IMR-90 (cell line): ENCODE results near the gene SNX22. TPM values are rescaled to one million over a fixed set of nuclear protein-coding genes. Genes with fewer than 3 reads are reported as not detected.

Source experiments
- ATAC-seq: fragments of 200-7000 bp; cut with Tn5 transposase; 2 replicates; pipeline ENCODE4 v1.9.1; 2020; ENCODE audit warnings: low read depth, mild to moderate bottlenecking, moderate library complexity
- BruUV-seq: library from RNA; stranded (reverse); fragments of 400-500 nt; replicated peaks from 2 replicates; lab custom pipeline; 2021; lab: Mats Ljungman, UMichigan
- CTCF ChIA-PET: fragments of 300-600 bp; formaldehyde crosslinking; extraction: SDS; loops from one replicate; lab custom pipeline; 2021; ENCODE audit warnings: antibody characterized with exemption; lab: Yijun Ruan, JAX
- POLR2A ChIA-PET: fragments of 300-600 bp; sonication (Branson Sonifier 250); formaldehyde crosslinking; loops from one replicate; lab custom pipeline; 2022; ENCODE audit warnings: antibody characterized with exemption; ENCODE audit not compliant: unreplicated experiment; lab: Charles Lee
- DNase-seq: peaks from one replicate; pipeline ENCODE4 v3.0.0; 2013
- H2AFZ ChIP-seq: replicated peaks from 2 replicates; pipeline ENCODE3; 2013; ENCODE audit warnings: low read length, mild to moderate bottlenecking; ENCODE audit not compliant: poor library complexity
- H2AK5ac ChIP-seq: 2 replicates; pipeline ENCODE4 v1.6.1; 2013; ENCODE audit warnings: low read depth, low read length, inconsistent platforms
- H2AK9ac ChIP-seq: replicated peaks from 2 replicates; pipeline ENCODE3; 2013; ENCODE audit warnings: mild to moderate bottlenecking, low read depth, low read length, moderate library complexity; ENCODE audit not compliant: poor library complexity
- H2BK120ac ChIP-seq: 2 replicates; pipeline ENCODE4 v1.6.1; 2013; ENCODE audit warnings: low read depth, low read length, inconsistent platforms
- H2BK15ac ChIP-seq: 3 replicates; pipeline ENCODE4 v1.6.1; 2013; ENCODE audit warnings: low read depth, low read length, inconsistent platforms
- H2BK20ac ChIP-seq: 2 replicates; pipeline ENCODE4 v1.6.1; 2013; ENCODE audit warnings: low read depth, mild to moderate bottlenecking, inconsistent platforms, low read length, moderate library complexity
- H2BK5ac ChIP-seq: 2 replicates; pipeline ENCODE4 v1.6.1; 2013; ENCODE audit warnings: mild to moderate bottlenecking, low read depth, low read length, inconsistent platforms; ENCODE audit not compliant: poor library complexity, severe bottlenecking
- H3K14ac ChIP-seq: replicated peaks from 2 replicates; pipeline ENCODE4 v1.6.1; 2013; ENCODE audit warnings: low read depth, low read length, inconsistent platforms
- H3K18ac ChIP-seq: 2 replicates; pipeline ENCODE4 v1.6.1; 2013; ENCODE audit warnings: low read depth, low read length, control low read depth
- H3K23ac ChIP-seq: 2 replicates; pipeline ENCODE4 v1.6.1; 2013; ENCODE audit warnings: low read depth, low read length, inconsistent platforms
- H3K27ac ChIP-seq: 2 replicates; pipeline ENCODE4 v1.5.1; 2013; ENCODE audit warnings: mild to moderate bottlenecking, control low read depth, low read length; ENCODE audit not compliant: insufficient read depth
- H3K27me3 ChIP-seq: 2 replicates; pipeline ENCODE4 v1.6.1; 2013; ENCODE audit warnings: low read length; ENCODE audit not compliant: control insufficient read depth, insufficient read depth
- H3K36me3 ChIP-seq: 2 replicates; pipeline ENCODE4 v1.6.1; 2013; ENCODE audit warnings: low read length, mixed read lengths; ENCODE audit not compliant: control insufficient read depth, insufficient read depth
- H3K4ac ChIP-seq: 2 replicates; pipeline ENCODE4 v1.6.1; 2013; ENCODE audit warnings: low read depth, low read length, inconsistent platforms
- H3K4me1 ChIP-seq: 2 replicates; pipeline ENCODE4 v1.6.1; 2013; ENCODE audit warnings: low read length, mixed read lengths; ENCODE audit not compliant: control insufficient read depth, insufficient read depth
- H3K4me2 ChIP-seq: 2 replicates; pipeline ENCODE4 v1.6.1; 2013; ENCODE audit warnings: low read depth, mild to moderate bottlenecking, control low read depth, low read length, moderate library complexity
- H3K4me3 ChIP-seq: 2 replicates; pipeline ENCODE4 v1.5.1; 2013; ENCODE audit warnings: low read depth, mild to moderate bottlenecking, control low read depth, low read length, moderate library complexity; ENCODE audit not compliant: insufficient read depth
- H3K56ac ChIP-seq: 2 replicates; pipeline ENCODE4 v1.6.1; 2013; ENCODE audit warnings: low read length, inconsistent platforms; ENCODE audit not compliant: insufficient read depth; ENCODE audit errors: extremely low read depth
- H3K79me1 ChIP-seq, 2 experiments: 2 replicates each; pipeline ENCODE4 v1.6.1; 2013; ENCODE audit warnings: low read length in 2 of 2, inconsistent platforms in 1 of 2, low read depth in 1 of 2
- H3K9ac ChIP-seq: 2 replicates; pipeline ENCODE4 v1.6.1; 2013; ENCODE audit warnings: low read depth, low read length, control low read depth
- H3K9me1 ChIP-seq: 2 replicates; pipeline ENCODE4 v1.6.1; 2013; ENCODE audit warnings: low read length, inconsistent platforms; ENCODE audit not compliant: insufficient read depth
- H3K9me3 ChIP-seq: 2 replicates; pipeline ENCODE4 v1.6.1; 2013; ENCODE audit warnings: low read length; ENCODE audit not compliant: control insufficient read depth, insufficient read depth
- H4K20me1 ChIP-seq: 2 replicates; pipeline ENCODE4 v1.6.1; 2013; ENCODE audit warnings: low read length, inconsistent platforms; ENCODE audit not compliant: insufficient read depth
- H4K5ac ChIP-seq: 2 replicates; pipeline ENCODE4 v1.6.1; 2013; ENCODE audit warnings: mild to moderate bottlenecking, low read depth, low read length, control low read depth
- H4K8ac ChIP-seq, 2 experiments: 2 replicates each; pipeline ENCODE4 v1.6.1; 2013; ENCODE audit warnings: low read depth in 2 of 2, low read length in 2 of 2, control low read depth in 1 of 2, inconsistent platforms in 1 of 2
- H4K91ac ChIP-seq: 2 replicates; pipeline ENCODE4 v1.6.1; 2013; ENCODE audit warnings: low read depth, low read length, inconsistent platforms; ENCODE audit not compliant: insufficient read depth
- BHLHE40 ChIP-seq: fragments of 150-350 bp; IDR thresholded peaks from 2 replicates; pipeline ENCODE4 v1.6.1; 2016; ENCODE audit warnings: mild to moderate bottlenecking, low read depth, low read length
- CEBPB ChIP-seq: IDR thresholded peaks from 2 replicates; pipeline ENCODE4 v1.6.1; 2012; ENCODE audit warnings: low read depth, low read length, improper control_type of control experiment
- CHD1 ChIP-seq: IDR thresholded peaks from 2 replicates; pipeline ENCODE4 v1.6.1; 2012; ENCODE audit warnings: low read depth, low read length, improper control_type of control experiment
- ELK1 ChIP-seq: fragments of 150-350 bp; IDR thresholded peaks from 2 replicates; pipeline ENCODE4 v1.6.1; 2016; ENCODE audit warnings: low read depth, mild to moderate bottlenecking, low read length, moderate library complexity, borderline replicate concordance
- FOS ChIP-seq: fragments of 150-350 bp; IDR thresholded peaks from 2 replicates; pipeline ENCODE4 v1.6.1; 2016; ENCODE audit warnings: low read depth, low read length
- MAFK ChIP-seq: IDR thresholded peaks from 2 replicates; pipeline ENCODE4 v1.6.1; 2012; ENCODE audit warnings: low read depth, low read length, improper control_type of control experiment
- MAZ ChIP-seq: IDR thresholded peaks from 2 replicates; pipeline ENCODE4 v1.6.1; 2012; ENCODE audit warnings: low read depth, mild to moderate bottlenecking, low read length, improper control_type of control experiment, moderate library complexity, borderline replicate concordance
- MXI1 ChIP-seq: IDR thresholded peaks from 2 replicates; pipeline ENCODE4 v1.6.1; 2012; ENCODE audit warnings: low read depth, mild to moderate bottlenecking, low read length, moderate library complexity, borderline replicate concordance
- NFE2L2 ChIP-seq: fragments of 150-350 bp; IDR thresholded peaks from 2 replicates; pipeline ENCODE4 v1.6.1; 2016; ENCODE audit warnings: low read depth, mild to moderate bottlenecking, low read length
- POLR2A ChIP-seq: IDR thresholded peaks from 2 replicates; pipeline ENCODE4 v1.6.1; 2012; ENCODE audit warnings: mild to moderate bottlenecking, low read depth, low read length
- RAD21 ChIP-seq: IDR thresholded peaks from 2 replicates; pipeline ENCODE4 v1.6.1; 2012; ENCODE audit warnings: low read length, improper control_type of control experiment
- RCOR1 ChIP-seq: IDR thresholded peaks from 2 replicates; pipeline ENCODE4 v1.6.1; 2012; ENCODE audit warnings: mild to moderate bottlenecking, low read length, improper control_type of control experiment; ENCODE audit not compliant: insufficient replicate concordance
- RFX5 ChIP-seq: IDR thresholded peaks from 2 replicates; pipeline ENCODE4 v1.8.0; 2012; ENCODE audit warnings: low read depth, mild to moderate bottlenecking, low read length, moderate library complexity
- SMC3 ChIP-seq: fragments of 150-350 bp; IDR thresholded peaks from 2 replicates; pipeline ENCODE4 v1.6.1; 2016; ENCODE audit warnings: low read depth, mild to moderate bottlenecking, antibody characterized with exemption, low read length, moderate library complexity
- WGBS, 2 experiments: methylation state at CpG; one replicate each; pipeline versions ENCODE4 v1.1.5 to v1.1.7; 2013; ENCODE audit warnings: missing lambda C conversion rate in 2 of 2; ENCODE audit not compliant: insufficient read length in 1 of 2; ENCODE audit errors: extremely low coverage in 2 of 2; 5-methylcytosine and 5-hydroxymethylcytosine counted together
- dilution Hi-C: fragments of 300-500 bp; cut with HindIII; formaldehyde crosslinking; loops from one replicate; pipeline ENCODE4 v1.14.3; 2018; ENCODE audit warnings: low sequenced_read_pairs; ENCODE audit not compliant: unreplicated experiment
- in situ Hi-C: fragments of 300-500 bp; cut with MboI; formaldehyde crosslinking; loops from 3 replicates; pipeline ENCODE4 v1.14.3; 2019; ENCODE audit warnings: low sequenced_read_pairs, inconsistent platforms, mixed read lengths
- intact Hi-C: fragments of 100-400 bp; cut with micrococcal nuclease; formaldehyde crosslinking; loops from 2 replicates; pipeline ENCODE4 v1.10.0; 2022
- polyA plus RNA-seq, 3 experiments: library from polyadenylated mRNA; depleted of rRNA; stranded (reverse); fragments of >200 nt; gene quantifications; 2 replicates each; pipeline ENCODE4 v1.2.3, GENCODE V29; 2012; ENCODE audit warnings: low replicate concordance in 1 of 3
- total RNA-seq: library from RNA; depleted of rRNA; stranded (reverse); fragments of >200 nt; gene quantifications from 2 replicates; pipeline ENCODE4 v1.2.3, GENCODE V29; 2012
- TF ChIP-seq, protein P1 (sequence below): fragments of 150-350 bp; IDR thresholded peaks from 2 replicates; pipeline ENCODE4 v1.6.1; 2017; ENCODE audit warnings: mild to moderate bottlenecking, antibody characterized with exemption, low read length, low read depth
- TF ChIP-seq, protein P2 (sequence below): conservative IDR thresholded peaks from 2 replicates; pipeline ENCODE4 v1.5.1; 2012; ENCODE audit warnings: mild to moderate bottlenecking, low read depth, low read length, improper control_type of control experiment

The SNX22 gene
- total and polyA plus RNA-seq, 2 of the 4 experiments (the other 2 are of a cell fraction), result 0.12 to 0.18 TPM

- Histone ChIP-seq H2BK15ac (no peak overlapping the region), H3K9me1 (peaks cover 20% of the 10 kb centered on the region), H4K8ac (no peak overlapping the region), H3K9me3 (no peaks in the 10 kb centered on the region), H4K20me1 (0 out of 2 replicates have a peak, but pooled peaks cover 5% of the 10 kb centered on the region), H2AK5ac (no peak overlapping the region), H3K4me2 (no peak overlapping the region), H4K5ac (no peak overlapping the region), H3K27me3 (no peaks in the 10 kb centered on the region), H4K91ac (no peak overlapping the region), H3K9ac (no peak overlapping the region), H2BK20ac (no peak overlapping the region), H3K56ac (no peak overlapping the region), H2BK120ac (no peak overlapping the region), H3K23ac (no peak overlapping the region), H2AFZ (no peak overlapping the region), H3K27ac (no peak overlapping the region), H3K18ac (no peak overlapping the region), H3K79me1 (peaks cover 2 to 24% of the 10 kb centered on the region in 2 experiments; a peak in 2 of 4 replicates), H2BK5ac (no peak overlapping the region), H2AK9ac (no peak overlapping the region), H3K4me1 (no peaks in the 10 kb centered on the region; the same call in 1 of the 2 replicates), H3K4ac (no peak overlapping the region), H3K4me3 (no peak overlapping the region), H3K14ac (no peak overlapping the region), H3K36me3 (peaks cover 69% of the 10 kb centered on the region)
- ATAC-seq (no peak), DNase-seq (no peak)
- in situ Hi-C loops (no loop called here), intact Hi-C loops (no loop called here), dilution Hi-C loops (no loop called here)
- TF ChIP-seq, protein P1, sequence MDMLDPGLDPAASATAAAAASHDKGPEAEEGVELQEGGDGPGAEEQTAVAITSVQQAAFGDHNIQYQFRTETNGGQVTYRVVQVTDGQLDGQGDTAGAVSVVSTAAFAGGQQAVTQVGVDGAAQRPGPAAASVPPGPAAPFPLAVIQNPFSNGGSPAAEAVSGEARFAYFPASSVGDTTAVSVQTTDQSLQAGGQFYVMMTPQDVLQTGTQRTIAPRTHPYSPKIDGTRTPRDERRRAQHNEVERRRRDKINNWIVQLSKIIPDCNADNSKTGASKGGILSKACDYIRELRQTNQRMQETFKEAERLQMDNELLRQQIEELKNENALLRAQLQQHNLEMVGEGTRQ, result no peak
- no peak for TF ChIP-seq RAD21
- no peak for TF ChIP-seq RFX5
- no peak for TF ChIP-seq NFE2L2
- no peak for TF ChIP-seq MXI1
- no peak for TF ChIP-seq CHD1
- no peak for TF ChIP-seq BHLHE40
- no peak for TF ChIP-seq ELK1
- no peak for TF ChIP-seq FOS
- no peak for TF ChIP-seq POLR2A
- no peak for TF ChIP-seq RCOR1
- TF ChIP-seq MAZ, result no peak
- TF ChIP-seq, protein P2, sequence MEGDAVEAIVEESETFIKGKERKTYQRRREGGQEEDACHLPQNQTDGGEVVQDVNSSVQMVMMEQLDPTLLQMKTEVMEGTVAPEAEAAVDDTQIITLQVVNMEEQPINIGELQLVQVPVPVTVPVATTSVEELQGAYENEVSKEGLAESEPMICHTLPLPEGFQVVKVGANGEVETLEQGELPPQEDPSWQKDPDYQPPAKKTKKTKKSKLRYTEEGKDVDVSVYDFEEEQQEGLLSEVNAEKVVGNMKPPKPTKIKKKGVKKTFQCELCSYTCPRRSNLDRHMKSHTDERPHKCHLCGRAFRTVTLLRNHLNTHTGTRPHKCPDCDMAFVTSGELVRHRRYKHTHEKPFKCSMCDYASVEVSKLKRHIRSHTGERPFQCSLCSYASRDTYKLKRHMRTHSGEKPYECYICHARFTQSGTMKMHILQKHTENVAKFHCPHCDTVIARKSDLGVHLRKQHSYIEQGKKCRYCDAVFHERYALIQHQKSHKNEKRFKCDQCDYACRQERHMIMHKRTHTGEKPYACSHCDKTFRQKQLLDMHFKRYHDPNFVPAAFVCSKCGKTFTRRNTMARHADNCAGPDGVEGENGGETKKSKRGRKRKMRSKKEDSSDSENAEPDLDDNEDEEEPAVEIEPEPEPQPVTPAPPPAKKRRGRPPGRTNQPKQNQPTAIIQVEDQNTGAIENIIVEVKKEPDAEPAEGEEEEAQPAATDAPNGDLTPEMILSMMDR, result no peak
- TF ChIP-seq CEBPB, result no peak
- TF ChIP-seq SMC3, result no peak
- no peak for TF ChIP-seq MAFK
- CTCF ChIA-PET, result interaction anchor here (0.7 kb wide), 1 partner anchor 22 kb away, joined by 3 read pairs; no protein-coding TSS in a partner anchor
- WGBS, 2 experiments, result 92% methylated on average over 1 of the region's 7 CpGs; no CpG with 5 or more reads in 1 of the 2 experiments
- POLR2A ChIA-PET, result interaction anchor here (0.5 kb wide), 1 partner anchor 27 kb away, joined by 3 read pairs; no protein-coding TSS in a partner anchor
- BruUV-seq, result no TSS peak
Observed at GRCh38 chr15:64131547-64131946, 20.0 kb upstream of the SNX22 start.
